Right ventricle myocardium superior (tissue), 1 donor: ENCODE measurements around the gene WDR26. TPM values are rescaled to one million over a fixed set of nuclear protein-coding genes. Genes with fewer than 3 reads are reported as not detected.
"Not testable (repeated sequence)": the region's sequence is repeated elsewhere in the genome, so short reads cannot be mapped to it uniquely, and the experiment has no call there.

Source experiments
- ATAC-seq: fragments of 200-7000 bp; cut with Tn5 transposase; one replicate; pipeline ENCODE4 v1.9.1; 2020; ENCODE audit warnings: mild to moderate bottlenecking; ENCODE audit not compliant: poor library complexity
- DNase-seq: peaks from one replicate; pipeline ENCODE4 v3.0.0-alpha.2; 2020
- intact Hi-C: fragments of 100-400 bp; cut with DNase I; formaldehyde crosslinking; loops from one replicate; pipeline ENCODE4 v1.11.2; 2022
- long read RNA-seq: library from polyadenylated mRNA; unstranded; transcript quantifications from one replicate; pipeline ENCODE4 v2.0.0, GENCODE V29; 2021
- total RNA-seq: library from RNA; stranded (reverse); fragmentation: NEBNext Ultra II Directional; extraction: Animal tissue kit (Norgen Biotek cat#: 25700); gene quantifications from one replicate; pipeline ENCODE4 v1.2.1, GENCODE V29; 2021
- donor health status: DM: no; HTN: yes; CAD: no; lungs with severe emphysema.

WDR26 gene
- 53.0 TPM for total RNA-seq
- long read RNA-seq, full-length matches to known transcripts, result 9 of 30 reads
- long read RNA-seq, partial matches to known transcripts, result 2 of 30 reads
- long read RNA-seq, other reads (novel, unspliced or antisense), result 19 of 30 reads

GRCh38 chr1:224434691-224435317 is at the start of gene WDR26:
Gene WDR26, minus strand, starts transcription at chr1:224434797.
- intact Hi-C loops, result no loop called here
- ATAC-seq, result peak; percentile 83
- DNase-seq, result peak; percentile 87

- intact Hi-C loops, ATAC-seq, DNase-seq: not testable (repeated sequence)
Measured at GRCh38 chr1:224483206-224483605, 48.6 kb upstream of the WDR26 start.

- DNase-seq, result no peak
- intact Hi-C loops, result no loop called here
- no peak for ATAC-seq
Measured at GRCh38 chr1:224482619-224483018, 48.0 kb upstream of the WDR26 start.

GRCh38 chr1:224481601-224482000 is 47.0 kb upstream of the WDR26 start:
- ATAC-seq (no peak), DNase-seq (no peak)
- intact Hi-C loops, result no loop called here

GRCh38 chr1:224480888-224481459 is 46.4 kb upstream of the WDR26 start:
- intact Hi-C loops, DNase-seq, ATAC-seq: not testable (repeated sequence)

GRCh38 chr1:224480200-224480599 is 45.6 kb upstream of the WDR26 start:
- DNase-seq, ATAC-seq, intact Hi-C loops: not testable (repeated sequence)

GRCh38 chr1:224472806-224473205 is 38.2 kb upstream of the WDR26 start:
- ATAC-seq (no peak), DNase-seq (no peak)
- intact Hi-C loops, result no loop called here

- ATAC-seq (no peak), DNase-seq (no peak)
- intact Hi-C loops, result no loop called here
Measured at GRCh38 chr1:224466154-224466553, 31.6 kb upstream of the WDR26 start.

GRCh38 chr1:224459966-224460365 is 25.4 kb upstream of the WDR26 start:
- ATAC-seq (no peak), DNase-seq (no peak)
- intact Hi-C loops, result loop anchor here (5.0 kb wide), 1 partner anchor 343 kb away; no protein-coding TSS in a partner anchor

GRCh38 chr1:224458996-224459395 is 24.4 kb upstream of the WDR26 start:
- ATAC-seq (no peak), DNase-seq (no peak)
- intact Hi-C loops, result loop anchor here (5.0 kb wide), 1 partner anchor 342 kb away; no protein-coding TSS in a partner anchor

GRCh38 chr1:224458296-224458695 is 23.7 kb upstream of the WDR26 start:
- no peak for ATAC-seq
- intact Hi-C loops, result loop anchor here (5.0 kb wide), 1 partner anchor 341 kb away; no protein-coding TSS in a partner anchor

GRCh38 chr1:224457782-224458144 is 23.2 kb upstream of the WDR26 start:
- ATAC-seq, result no peak
- intact Hi-C loops, result loop anchor here (5.0 kb wide), 1 partner anchor 340 kb away; no protein-coding TSS in a partner anchor

More at GRCh38 chr1:224458296-224458695, 23.7 kb upstream of the WDR26 start:
- no peak for DNase-seq

GRCh38 chr1:224456637-224456953 is 22.0 kb upstream of the WDR26 start:
- DNase-seq, result no peak
- ATAC-seq, result no peak
- intact Hi-C loops, result loop anchor here (5.0 kb wide), 1 partner anchor 339 kb away; no protein-coding TSS in a partner anchor

More at GRCh38 chr1:224457782-224458144, 23.2 kb upstream of the WDR26 start:
- no peak for DNase-seq

GRCh38 chr1:224454402-224455055 is 19.9 kb upstream of the WDR26 start:
- no peak for DNase-seq
- intact Hi-C loops, result loop anchor here (5.0 kb wide), 1 partner anchor 337 kb away; no protein-coding TSS in a partner anchor
- ATAC-seq, result no peak

GRCh38 chr1:224450561-224451350 is 16.2 kb upstream of the WDR26 start:
- intact Hi-C loops, result no loop called here
- no peak for ATAC-seq
- no peak for DNase-seq

GRCh38 chr1:224450159-224450558 is 15.6 kb upstream of the WDR26 start:
- no peak for ATAC-seq
- DNase-seq, result no peak
- intact Hi-C loops, result no loop called here

GRCh38 chr1:224448453-224449017 is 13.9 kb upstream of the WDR26 start:
- intact Hi-C loops, result no loop called here
- ATAC-seq (peak; percentile 83), DNase-seq (no peak)

GRCh38 chr1:224447971-224448370 is 13.4 kb upstream of the WDR26 start:
- intact Hi-C loops, result no loop called here
- no peak for ATAC-seq
- DNase-seq, result no peak
